GM18907 (cell line): ENCODE results near the gene TLE5.

ENCODE experiments used
- ATAC-seq: cut with Tn5 transposase; IDR thresholded peaks from one replicate; pipeline ENCODE4 v1.9.1; 2021; ENCODE audit warnings: mild to moderate bottlenecking, moderate library complexity; ENCODE audit not compliant: unreplicated experiment

TLE5 gene

GRCh38 chr19:3062165-3063105, at the start of gene TLE5:
Gene TLE5 (minus strand): TSS chr19:3062495. CDS start chr19:3062200, 295 bp downstream.
- ATAC-seq = no peak

GRCh38 chr19:3111586-3112247, 49.4 kb upstream of the TLE5 start:
- no peak for ATAC-seq

- ATAC-seq = no peak
Observed at GRCh38 chr19:3110126-3110825, 48.0 kb upstream of the TLE5 start.

GRCh38 chr19:3109491-3109890, 47.2 kb upstream of the TLE5 start:
- ATAC-seq = no peak

GRCh38 chr19:3108775-3109174, 46.5 kb upstream of the TLE5 start:
- no peak for ATAC-seq

- no peak for ATAC-seq
Observed at GRCh38 chr19:3107658-3108057, 45.4 kb upstream of the TLE5 start.

- no peak for ATAC-seq
Observed at GRCh38 chr19:3106509-3107141, 44.3 kb upstream of the TLE5 start.

GRCh38 chr19:3105641-3106508, 43.6 kb upstream of the TLE5 start:
- ATAC-seq = no peak

- no peak for ATAC-seq
Observed at GRCh38 chr19:3104708-3104983, 42.4 kb upstream of the TLE5 start.

- ATAC-seq = no peak
Observed at GRCh38 chr19:3102239-3103140, 40.2 kb upstream of the TLE5 start.

- ATAC-seq = no peak
Observed at GRCh38 chr19:3100747-3101730, 38.7 kb upstream of the TLE5 start.

- no peak for ATAC-seq
Observed at GRCh38 chr19:3100331-3100730, 38.0 kb upstream of the TLE5 start.

GRCh38 chr19:3099347-3100145, 37.3 kb upstream of the TLE5 start:
- ATAC-seq = no peak

- ATAC-seq = no peak
Observed at GRCh38 chr19:3098515-3099346, 36.4 kb upstream of the TLE5 start.

GRCh38 chr19:3098141-3098514, 35.8 kb upstream of the TLE5 start:
- no peak for ATAC-seq

GRCh38 chr19:3097442-3097871, 35.2 kb upstream of the TLE5 start:
- ATAC-seq = no peak
